NCI-H69 (cell line): ENCODE measurements around the gene PROM2.

Experiments
- DNase-seq: peaks from one replicate; lab custom pipeline; 2025; lab: John Stamatoyannopoulos, UW

PROM2 gene

GRCh38 chr2:95307878-95308277, 33.6 kb downstream of the PROM2 start:
- no peak for DNase-seq

- DNase-seq = peak; percentile 55
Measured at GRCh38 chr2:95308426-95308990, 34.3 kb downstream of the PROM2 start.

- DNase-seq = no peak
Measured at GRCh38 chr2:95309599-95309998, 35.4 kb downstream of the PROM2 start.

GRCh38 chr2:95310216-95310615, 36.0 kb downstream of the PROM2 start:
- DNase-seq = no peak

GRCh38 chr2:95310651-95311050, 36.4 kb downstream of the PROM2 start:
- no peak for DNase-seq

GRCh38 chr2:95311815-95312542, 37.7 kb downstream of the PROM2 start:
- no peak for DNase-seq

GRCh38 chr2:95312543-95313201, 38.4 kb downstream of the PROM2 start:
- no peak for DNase-seq

GRCh38 chr2:95313296-95314131, 39.3 kb downstream of the PROM2 start:
- DNase-seq = no peak

- DNase-seq = no peak
Measured at GRCh38 chr2:95314598-95314963, 40.3 kb downstream of the PROM2 start.

GRCh38 chr2:95314964-95315611, 40.8 kb downstream of the PROM2 start:
- DNase-seq = peak; percentile 26

GRCh38 chr2:95315801-95316411, 41.7 kb downstream of the PROM2 start:
- no peak for DNase-seq

- no peak for DNase-seq
Measured at GRCh38 chr2:95316466-95317122, 42.3 kb downstream of the PROM2 start.

GRCh38 chr2:95317123-95317500, 42.9 kb downstream of the PROM2 start:
- no peak for DNase-seq

GRCh38 chr2:95317665-95318425, 43.6 kb downstream of the PROM2 start:
- no peak for DNase-seq

- DNase-seq = no peak
Measured at GRCh38 chr2:95318431-95319220, 44.4 kb downstream of the PROM2 start.

GRCh38 chr2:95319481-95320343, 45.5 kb downstream of the PROM2 start:
- no peak for DNase-seq

GRCh38 chr2:95320344-95320712, 46.1 kb downstream of the PROM2 start:
- no peak for DNase-seq

- no peak for DNase-seq
Measured at GRCh38 chr2:95320986-95321767, 46.9 kb downstream of the PROM2 start.
